ENCODE results near the gene SEC23B. TPM values are rescaled to one million over a fixed set of nuclear protein-coding genes. Genes with fewer than 3 reads are reported as not detected.
"Not testable (repeated sequence)": the region's sequence is repeated elsewhere in the genome, so short reads cannot be mapped to it uniquely, and the experiment has no call there.

The SEC23B gene
- total RNA-seq, 3 donors from 2014 or later: 77.0 to 99.1 (median 91.1) TPM

DNA sequence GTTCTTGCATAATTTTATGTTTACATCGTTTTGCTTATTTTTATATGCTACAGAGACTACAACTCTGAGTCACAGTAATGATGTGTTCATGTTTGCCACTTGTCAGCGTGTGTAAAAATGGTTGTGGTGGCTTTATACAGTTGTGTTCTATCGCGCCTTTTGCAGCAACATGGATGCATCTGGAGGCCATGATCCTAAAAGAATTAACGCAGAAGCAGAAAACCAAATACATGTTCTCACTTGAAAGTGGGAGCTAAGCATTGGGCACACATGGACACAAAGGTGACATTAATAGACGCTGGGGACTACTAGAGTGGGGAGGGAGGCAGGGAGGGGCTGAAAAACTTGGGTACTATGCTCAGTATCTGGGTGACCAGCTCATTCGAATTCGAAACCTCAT, 996 bp upstream of the SEC23B start:
- DNase-seq (no peak), ATAC-seq (no peak)
- H3K36me3 Mint-ChIP-seq (ENCODE audit: insufficient read depth): peaks cover 17% of the 10 kb centered on the region
- peaks cover 45% of the 10 kb centered on the region for H3K4me1 Mint-ChIP-seq (ENCODE audit: low read depth)
- no peaks in the 10 kb centered on the region for H3K9me3 Mint-ChIP-seq
- H3K27me3 Mint-ChIP-seq (ENCODE audit: low read depth): peaks cover 2% of the 10 kb centered on the region
- H3K4me3 Mint-ChIP-seq: peak overlapping the region; percentile 99

DNA sequence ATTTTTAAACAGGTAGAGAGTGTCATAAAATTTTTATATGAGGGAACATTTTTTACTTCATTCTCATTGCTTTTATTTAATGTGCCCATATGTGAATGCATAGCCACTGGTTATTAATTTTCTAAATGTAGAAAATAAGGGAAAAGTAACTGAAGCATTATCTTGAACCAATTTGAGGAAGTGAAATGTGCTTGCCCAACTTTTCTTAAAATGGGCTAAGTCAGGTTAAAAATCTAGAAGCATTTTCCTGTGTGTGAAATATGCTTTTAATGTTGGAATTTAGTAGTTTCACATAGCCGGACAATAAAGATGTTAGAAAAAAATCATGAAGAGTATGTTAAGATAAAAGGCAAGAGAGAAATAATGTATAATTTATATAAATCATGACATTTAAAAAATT, 3.8 kb downstream of the SEC23B start:
- Mint-ChIP-seq H3K4me1 (ENCODE audit: low read depth) (peaks cover 59% of the 10 kb centered on the region), H3K27me3 (ENCODE audit: low read depth) (no peaks in the 10 kb centered on the region), H3K4me3 (no peak overlapping the region), H3K9me3 (no peaks in the 10 kb centered on the region), H3K36me3 (ENCODE audit: insufficient read depth) (peaks cover 31% of the 10 kb centered on the region)
- DNase-seq (no peak), ATAC-seq (no peak)

DNA sequence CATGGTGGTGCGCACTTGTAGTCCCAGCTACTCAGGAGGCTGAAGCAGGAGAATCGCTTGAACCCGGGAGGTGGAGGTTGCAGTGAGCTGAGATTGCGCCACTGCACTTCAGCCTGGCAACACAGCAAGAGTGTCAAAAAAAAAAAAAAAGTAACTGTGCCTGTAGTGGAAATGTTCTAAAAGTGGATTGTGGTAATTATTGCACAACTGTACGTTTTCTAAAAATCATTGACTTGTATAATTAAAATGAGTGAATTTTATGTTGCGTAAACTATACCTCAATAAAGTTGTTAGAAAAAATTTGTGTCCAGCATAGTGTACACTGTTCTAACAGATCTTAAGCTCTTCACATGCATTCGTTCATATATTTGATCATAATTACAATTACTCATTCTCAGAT, 5.5 kb downstream of the SEC23B start:
- Mint-ChIP-seq H3K4me3 (no peak overlapping the region), H3K9me3 (no peaks in the 10 kb centered on the region), H3K4me1 (ENCODE audit: low read depth) (peaks cover 48% of the 10 kb centered on the region), H3K36me3 (ENCODE audit: insufficient read depth) (peaks cover 29% of the 10 kb centered on the region), H3K27me3 (ENCODE audit: low read depth) (no peaks in the 10 kb centered on the region)
- ATAC-seq (no peak), DNase-seq (no peak)

DNA sequence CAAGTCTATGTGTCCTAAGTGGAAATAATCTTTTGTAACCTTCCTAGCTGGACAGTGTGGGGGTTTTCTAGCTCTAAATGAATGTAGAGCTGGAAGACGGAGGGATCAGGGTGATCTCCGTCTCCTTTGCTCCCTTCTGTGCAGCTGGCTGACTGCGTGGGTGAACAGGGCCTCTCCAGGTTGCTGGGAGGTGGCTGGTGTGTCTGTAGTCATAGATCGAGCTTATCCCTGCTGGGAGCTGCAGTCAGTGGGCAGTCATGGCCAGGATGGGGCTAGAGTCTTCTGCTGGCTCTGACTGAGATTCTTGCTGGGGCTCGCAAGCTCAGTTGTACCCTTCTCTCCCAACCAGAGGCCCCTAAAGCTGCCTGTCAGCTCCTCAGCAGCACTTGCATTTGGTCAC, 6.4 kb downstream of the SEC23B start:
- peaks cover 40% of the 10 kb centered on the region for H3K4me1 Mint-ChIP-seq (ENCODE audit: low read depth)

DNA sequence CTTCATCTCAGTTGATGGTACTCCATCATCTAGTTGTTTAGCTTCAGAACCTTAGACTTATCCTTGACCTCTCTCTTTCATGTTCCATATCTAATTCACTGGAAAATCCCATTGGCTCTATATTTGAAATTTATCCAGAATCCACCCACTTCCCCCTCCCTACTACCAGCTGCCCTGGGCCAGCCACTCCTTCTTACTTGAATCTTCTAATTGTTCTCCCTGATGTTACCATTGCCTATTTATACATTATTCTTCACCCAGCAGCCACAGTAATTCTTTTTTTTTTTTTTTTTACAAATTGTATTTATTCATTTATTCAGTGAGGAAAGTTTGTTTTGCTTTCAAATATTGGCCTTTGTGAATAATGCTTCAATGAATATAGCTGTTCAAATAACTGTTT, 8.2 kb downstream of the SEC23B start:
- Mint-ChIP-seq H3K9me3 (no peaks in the 10 kb centered on the region), H3K36me3 (ENCODE audit: insufficient read depth) (peaks cover 21% of the 10 kb centered on the region), H3K27me3 (ENCODE audit: low read depth) (no peaks in the 10 kb centered on the region), H3K4me1 (ENCODE audit: low read depth) (peaks cover 22% of the 10 kb centered on the region), H3K4me3 (no peak overlapping the region)
- no peak for ATAC-seq
- no peak for DNase-seq

More for the DNA sequence above, 6.4 kb downstream of the SEC23B start:
- ATAC-seq (no peak), DNase-seq (no peak)
- no peaks in the 10 kb centered on the region for H3K27me3 Mint-ChIP-seq (ENCODE audit: low read depth)
- H3K36me3 Mint-ChIP-seq (ENCODE audit: insufficient read depth): peaks cover 29% of the 10 kb centered on the region
- H3K4me3 Mint-ChIP-seq: no peak overlapping the region
- no peaks in the 10 kb centered on the region for H3K9me3 Mint-ChIP-seq

DNA sequence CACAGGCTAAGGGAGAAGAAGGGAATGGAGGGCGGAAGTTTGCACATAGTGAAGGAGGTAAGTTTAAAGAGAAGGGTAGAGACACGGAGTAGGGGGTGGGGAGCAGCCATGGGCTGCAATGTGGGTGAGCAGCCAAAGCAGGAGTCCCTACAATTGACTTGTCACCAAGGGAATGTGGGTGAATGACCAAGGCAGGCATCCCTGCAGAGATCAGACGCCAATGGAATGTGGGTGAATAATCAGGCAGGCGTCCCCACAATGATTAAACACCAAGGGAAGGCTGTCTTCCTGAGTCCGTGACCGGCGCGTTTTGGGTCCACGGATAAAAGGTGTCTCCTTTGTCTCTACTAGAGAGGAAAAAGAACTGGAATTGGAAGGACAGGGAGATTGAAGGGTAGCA, 14.3 kb downstream of the SEC23B start:
- DNase-seq; H3K4me3 Mint-ChIP-seq; H3K9me3 Mint-ChIP-seq; ATAC-seq; H3K4me1 Mint-ChIP-seq (ENCODE audit: low read depth); H3K27me3 Mint-ChIP-seq (ENCODE audit: low read depth): not testable (repeated sequence)
- peaks cover 22% of the 10 kb centered on the region for H3K36me3 Mint-ChIP-seq (ENCODE audit: insufficient read depth)

DNA sequence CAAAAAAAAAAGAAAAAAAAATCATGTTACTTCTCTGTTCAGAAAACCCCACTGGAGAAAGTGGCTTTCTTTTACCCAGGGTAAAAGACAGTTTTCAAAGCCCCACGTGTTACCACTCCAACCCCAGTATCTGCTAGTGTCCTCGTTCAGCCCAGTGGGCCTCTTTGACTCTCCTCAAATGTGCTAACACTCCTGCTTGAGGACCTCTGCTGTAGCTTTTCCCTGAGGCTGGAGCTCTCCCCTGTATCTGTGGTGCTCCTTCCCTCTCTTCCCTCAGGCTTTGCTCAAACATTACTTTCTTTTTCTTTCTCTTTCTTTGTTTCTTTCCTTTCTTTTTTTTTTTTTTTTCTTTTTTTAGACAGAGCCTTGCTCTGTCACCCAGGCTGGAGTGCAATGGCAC, 15.3 kb downstream of the SEC23B start:
- no peak for DNase-seq
- Mint-ChIP-seq H3K9me3 (no peaks in the 10 kb centered on the region), H3K27me3 (ENCODE audit: low read depth) (no peaks in the 10 kb centered on the region), H3K4me1 (ENCODE audit: low read depth) (no peaks in the 10 kb centered on the region), H3K36me3 (ENCODE audit: insufficient read depth) (peaks cover 26% of the 10 kb centered on the region), H3K4me3 (no peak overlapping the region)
- ATAC-seq: no peak

DNA sequence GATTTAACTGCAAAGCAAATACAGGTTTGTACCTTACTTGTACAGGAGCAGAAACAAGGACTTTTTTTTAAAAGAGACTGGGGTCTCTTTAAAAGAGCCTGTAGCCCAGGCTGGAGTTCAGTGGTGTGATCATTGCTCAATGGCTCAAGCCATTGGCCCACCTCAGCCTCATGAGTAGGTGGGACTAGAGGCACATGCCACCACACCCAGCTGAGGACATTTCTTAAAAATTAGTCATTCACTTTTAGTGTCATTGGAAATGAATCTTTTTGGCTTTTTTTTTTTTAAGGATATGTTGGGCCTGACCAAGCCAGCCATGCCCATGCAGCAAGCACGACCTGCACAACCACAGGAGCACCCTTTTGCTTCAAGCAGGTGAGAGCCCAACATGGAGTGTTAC, 16.9 kb downstream of the SEC23B start:
- Mint-ChIP-seq H3K9me3 (no peaks in the 10 kb centered on the region), H3K36me3 (ENCODE audit: insufficient read depth) (peaks cover 41% of the 10 kb centered on the region), H3K4me1 (ENCODE audit: low read depth) (no peaks in the 10 kb centered on the region), H3K27me3 (ENCODE audit: low read depth) (no peaks in the 10 kb centered on the region), H3K4me3 (no peak overlapping the region)
- DNase-seq (no peak), ATAC-seq (no peak)

DNA sequence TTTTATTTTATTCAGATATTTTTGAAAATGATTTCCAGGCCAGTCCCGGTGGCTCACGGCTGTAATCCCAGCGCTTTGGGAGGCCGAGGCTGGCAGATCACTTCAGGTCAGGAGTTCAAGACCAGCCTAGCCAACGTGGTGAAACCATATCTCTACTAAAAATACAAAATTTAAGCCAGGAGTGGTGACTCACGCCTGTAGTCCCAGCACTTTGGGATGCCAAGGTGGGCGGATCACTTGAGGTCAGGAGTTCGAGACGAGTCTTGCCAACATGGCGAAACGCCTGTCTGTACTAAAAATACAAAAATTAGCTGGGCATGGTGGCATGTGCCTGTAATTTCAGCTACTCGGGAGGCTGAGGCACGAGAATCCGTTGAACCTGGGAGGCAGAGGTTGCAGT, 19.0 kb downstream of the SEC23B start:
- not testable (repeated sequence) for ATAC-seq; H3K9me3 Mint-ChIP-seq; H3K4me3 Mint-ChIP-seq; DNase-seq; H3K27me3 Mint-ChIP-seq (ENCODE audit: low read depth); H3K4me1 Mint-ChIP-seq (ENCODE audit: low read depth)
- peaks cover 51% of the 10 kb centered on the region for H3K36me3 Mint-ChIP-seq (ENCODE audit: insufficient read depth)

DNA sequence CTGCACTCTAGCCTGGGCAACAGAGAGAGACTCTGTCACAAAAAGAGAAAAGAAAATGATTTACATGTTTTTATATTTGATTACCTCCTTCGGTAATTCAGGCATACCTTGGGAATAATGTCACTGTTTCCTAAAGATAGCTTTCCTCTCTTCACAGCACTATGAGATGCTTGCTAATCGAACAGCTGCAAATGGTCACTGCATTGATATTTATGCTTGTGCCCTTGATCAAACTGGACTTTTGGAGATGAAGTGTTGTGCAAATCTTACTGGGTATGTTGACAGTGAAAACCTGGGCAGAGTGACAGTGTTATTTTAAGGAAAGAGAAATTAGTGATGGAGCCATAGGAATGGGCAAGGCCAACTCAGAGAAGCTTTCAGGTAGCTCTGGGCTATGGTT, 19.6 kb downstream of the SEC23B start:
- no peak for DNase-seq
- H3K4me1 Mint-ChIP-seq (ENCODE audit: low read depth): no peaks in the 10 kb centered on the region
- no peaks in the 10 kb centered on the region for H3K9me3 Mint-ChIP-seq
- no peak overlapping the region for H3K4me3 Mint-ChIP-seq
- no peak for ATAC-seq
- peaks cover 57% of the 10 kb centered on the region for H3K36me3 Mint-ChIP-seq (ENCODE audit: insufficient read depth)
- no peaks in the 10 kb centered on the region for H3K27me3 Mint-ChIP-seq (ENCODE audit: low read depth)

DNA sequence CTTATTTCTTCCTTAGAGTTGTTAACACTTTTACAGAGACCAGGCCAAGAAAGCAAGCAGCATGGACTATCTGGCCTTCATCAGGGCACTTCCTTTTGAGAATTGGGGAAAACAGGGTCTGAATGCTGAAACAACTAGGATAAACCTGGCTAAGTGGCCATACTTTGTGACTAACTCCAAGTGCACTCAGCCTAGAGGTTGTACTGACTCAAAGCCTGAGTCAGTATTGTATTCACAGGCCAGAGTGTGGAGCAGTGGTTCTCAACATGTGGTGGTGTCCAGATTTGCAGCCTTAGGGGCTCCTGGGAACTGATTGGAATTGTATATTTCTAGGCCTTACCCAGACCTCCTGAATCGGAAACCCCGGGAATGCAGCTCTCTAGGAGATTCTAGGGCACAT, 20.1 kb downstream of the SEC23B start:
- no peaks in the 10 kb centered on the region for H3K27me3 Mint-ChIP-seq (ENCODE audit: low read depth)
- no peaks in the 10 kb centered on the region for H3K4me1 Mint-ChIP-seq (ENCODE audit: low read depth)
- ATAC-seq (no peak), DNase-seq (no peak)
- no peaks in the 10 kb centered on the region for H3K9me3 Mint-ChIP-seq
- peaks cover 61% of the 10 kb centered on the region for H3K36me3 Mint-ChIP-seq (ENCODE audit: insufficient read depth)
- no peak overlapping the region for H3K4me3 Mint-ChIP-seq

DNA sequence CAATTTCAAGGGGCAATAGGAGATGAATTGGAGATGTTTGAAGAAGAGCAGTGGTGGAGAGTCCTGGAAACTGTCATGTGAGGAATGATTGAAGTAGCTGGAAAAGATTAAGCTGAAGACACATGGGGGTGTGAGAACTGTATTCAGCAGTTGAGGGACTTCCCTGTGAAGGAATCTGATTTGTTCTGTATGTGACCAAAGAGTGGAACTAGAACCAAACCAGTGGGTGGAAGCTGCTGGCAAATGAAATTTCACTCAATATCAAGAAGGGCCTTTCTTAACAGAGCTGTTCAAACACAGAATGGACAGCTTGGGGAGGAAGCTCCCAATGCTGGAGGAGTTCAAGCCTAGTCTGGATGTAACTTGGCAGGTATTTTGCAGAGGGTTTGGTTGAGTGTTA, 21.3 kb downstream of the SEC23B start:
- H3K36me3 Mint-ChIP-seq (ENCODE audit: insufficient read depth): peaks cover 62% of the 10 kb centered on the region
- H3K9me3 Mint-ChIP-seq: no peaks in the 10 kb centered on the region
- H3K27me3 Mint-ChIP-seq (ENCODE audit: low read depth): no peaks in the 10 kb centered on the region
- no peak for DNase-seq
- no peak for ATAC-seq
- no peak overlapping the region for H3K4me3 Mint-ChIP-seq
- no peaks in the 10 kb centered on the region for H3K4me1 Mint-ChIP-seq (ENCODE audit: low read depth)

DNA sequence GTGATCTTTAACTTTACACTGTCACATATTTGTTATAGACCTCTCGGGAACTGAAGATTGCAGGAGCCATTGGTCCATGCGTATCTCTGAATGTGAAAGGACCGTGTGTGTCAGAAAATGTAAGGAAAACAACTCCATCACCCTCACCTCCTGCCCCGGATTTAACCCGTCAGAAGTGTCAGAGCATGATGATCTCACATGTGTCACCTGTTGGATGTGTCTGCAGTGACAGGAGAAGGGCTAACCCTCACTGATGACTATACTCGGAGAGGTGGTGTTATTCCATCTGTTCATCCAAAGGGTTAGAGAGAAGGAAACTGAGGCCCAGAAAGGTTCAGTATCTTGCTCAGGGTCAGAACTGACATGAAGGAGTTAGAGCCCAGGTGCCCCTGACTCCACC, 24.9 kb downstream of the SEC23B start:
- Mint-ChIP-seq H3K4me1 (ENCODE audit: low read depth) (no peaks in the 10 kb centered on the region), H3K9me3 (no peaks in the 10 kb centered on the region), H3K36me3 (ENCODE audit: insufficient read depth) (peaks cover 62% of the 10 kb centered on the region), H3K27me3 (ENCODE audit: low read depth) (no peaks in the 10 kb centered on the region), H3K4me3 (no peak overlapping the region)
- DNase-seq (no peak), ATAC-seq (no peak)

DNA sequence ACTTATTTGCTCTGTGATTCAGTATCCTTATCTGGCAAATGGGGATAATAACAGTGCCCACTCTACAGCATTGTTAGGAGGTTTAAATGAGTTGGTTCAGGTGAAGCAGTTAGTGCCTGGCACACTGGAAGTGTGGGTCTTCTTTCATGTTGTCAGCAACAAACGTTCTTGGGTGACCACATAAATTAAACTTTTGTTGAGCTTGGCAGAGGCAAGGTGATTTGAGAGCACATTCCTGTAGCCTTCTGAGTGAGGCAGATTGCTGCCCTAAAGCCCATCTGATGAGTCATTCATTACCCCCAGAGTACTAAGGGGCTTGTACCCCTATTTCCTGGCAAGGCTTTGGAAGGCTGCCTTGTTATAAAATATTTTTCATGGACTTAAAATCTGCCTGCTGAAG, 25.8 kb downstream of the SEC23B start:
- H3K4me3 Mint-ChIP-seq: no peak overlapping the region
- no peaks in the 10 kb centered on the region for H3K9me3 Mint-ChIP-seq
- no peaks in the 10 kb centered on the region for H3K4me1 Mint-ChIP-seq (ENCODE audit: low read depth)
- no peaks in the 10 kb centered on the region for H3K27me3 Mint-ChIP-seq (ENCODE audit: low read depth)
- H3K36me3 Mint-ChIP-seq (ENCODE audit: insufficient read depth): peaks cover 60% of the 10 kb centered on the region
- DNase-seq (no peak), ATAC-seq (no peak)

DNA sequence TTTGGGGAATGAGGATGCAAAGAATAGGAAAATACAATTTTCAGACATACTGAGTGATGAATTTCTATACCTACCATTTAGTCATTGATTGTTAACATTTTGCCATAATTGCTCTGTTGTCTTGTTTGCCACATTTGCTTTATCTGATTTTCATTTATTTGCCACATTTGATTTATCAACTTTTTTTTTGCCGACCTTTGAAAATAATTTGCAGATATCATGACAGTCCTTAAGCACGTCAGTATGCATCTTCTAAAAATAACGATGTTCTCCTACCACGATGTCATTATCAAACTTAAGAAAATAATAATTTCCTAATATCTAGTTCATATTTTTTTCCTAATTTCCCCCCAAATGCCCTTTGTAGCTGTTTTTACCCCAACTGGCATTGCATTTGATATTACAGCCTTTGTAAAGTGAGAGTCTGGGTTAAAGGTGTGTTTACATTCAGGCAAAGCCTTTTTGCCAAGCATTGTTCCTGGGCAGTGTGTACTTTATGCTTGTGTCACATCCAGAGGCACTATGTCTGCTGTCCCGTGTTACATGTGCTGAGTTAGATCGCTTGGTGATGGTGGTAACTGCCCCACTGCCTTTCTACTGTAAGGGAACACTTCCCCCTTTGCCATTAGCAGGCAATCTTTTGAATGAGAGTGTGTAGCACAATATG, 26.4 kb downstream of the SEC23B start:
- ATAC-seq (no peak), DNase-seq (no peak)
- Mint-ChIP-seq H3K36me3 (ENCODE audit: insufficient read depth) (peaks cover 54% of the 10 kb centered on the region), H3K27me3 (ENCODE audit: low read depth) (no peaks in the 10 kb centered on the region), H3K4me3 (no peak overlapping the region), H3K9me3 (no peaks in the 10 kb centered on the region), H3K4me1 (ENCODE audit: low read depth) (no peaks in the 10 kb centered on the region)

DNA sequence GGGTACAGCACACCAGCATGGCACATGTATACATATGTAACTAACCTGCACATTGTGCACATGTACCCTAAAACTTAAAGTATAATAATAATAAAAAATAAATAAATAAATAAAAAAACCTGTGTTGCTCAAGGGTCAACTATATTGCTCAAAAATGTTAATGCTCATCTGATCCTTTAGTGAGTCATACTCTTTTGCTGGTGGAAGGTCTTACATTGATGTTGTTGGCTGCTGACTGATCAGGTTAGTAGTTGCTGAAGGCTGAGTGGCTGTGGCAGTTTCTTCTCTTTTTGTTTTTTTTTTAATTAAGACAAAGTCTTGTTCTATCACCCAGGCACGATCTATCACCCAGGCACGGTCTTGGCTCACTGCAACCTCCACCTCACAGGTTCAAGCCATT, 29.9 kb downstream of the SEC23B start:
- no peaks in the 10 kb centered on the region for H3K4me1 Mint-ChIP-seq (ENCODE audit: low read depth)
- DNase-seq (no peak), ATAC-seq (no peak)
- no peaks in the 10 kb centered on the region for H3K27me3 Mint-ChIP-seq (ENCODE audit: low read depth)
- H3K4me3 Mint-ChIP-seq: no peak overlapping the region
- H3K36me3 Mint-ChIP-seq (ENCODE audit: insufficient read depth): peaks cover 45% of the 10 kb centered on the region
- H3K9me3 Mint-ChIP-seq: no peaks in the 10 kb centered on the region
